ENCODE data around the gene SUSD1.

- no peak for TF ChIP-seq ATF3 (CRISPR knock-in tag; IDR thresholded peaks at IDR 0.05)
- TF ChIP-seq PRDM15 (CRISPR knock-in tag; IDR thresholded peaks at IDR 0.05): no peak
- no peak for TF ChIP-seq GABPA (IDR thresholded peaks at IDR 0.05; ENCODE audit: low read depth, low read length)
- TF ChIP-seq GABPA (CRISPR knock-in tag; IDR thresholded peaks at IDR 0.05; ENCODE audit: low read depth): no peak
- TF ChIP-seq PAX8 (CRISPR knock-in tag; IDR thresholded peaks at IDR 0.05; ENCODE audit: borderline replicate concordance): no peak
Observed at GRCh38 chr9:112170235-112170634, 4.9 kb downstream of the SUSD1 start.

Measured in HepG2 (cell line).